Measurements from ENCODE around the gene TELO2.

The TELO2 gene

GRCh38 chr16:1554826-1555445 lies 61.8 kb downstream of the TELO2 start:
- H3K27me3 ChIP-seq, result no peaks in the 10 kb centered on the region
- H3K27ac ChIP-seq, result no peak overlapping the region
- H3K4me2 ChIP-seq, result no peak overlapping the region
- TF ChIP-seq Cebpa-rat (IDR thresholded peaks at IDR 0.05), result no peak
- H3K4me1 ChIP-seq, result peaks cover 0 to 35% (median 26%) of the 10 kb centered on the region in 10 experiments; a peak in 19 of 20 replicates
- peaks cover 0 to 11% (median 0%) of the 10 kb centered on the region in 11 experiments; a peak in 3 of 22 replicates for H4K20me1 ChIP-seq
- H3K9ac ChIP-seq, result no peak overlapping the region
- H3K9me3 ChIP-seq (replicated peaks in 1 of 11), result no peaks in the 10 kb centered on the region
- no peak overlapping the region for H3K4me3 ChIP-seq
- peaks cover 7 to 56% (median 31%) of the 10 kb centered on the region in 11 experiments; a peak in 20 of 22 replicates for H3K36me3 ChIP-seq

- no peak for TF ChIP-seq Cebpa-rat (IDR thresholded peaks at IDR 0.05)
- peaks cover 17 to 64% (median 44%) of the 10 kb centered on the region in 11 experiments; a peak in 21 of 22 replicates for H3K36me3 ChIP-seq
Measured at GRCh38 chr16:1556254-1556653, 63.1 kb downstream of the TELO2 start.

GRCh38 chr16:1557074-1557473 lies 63.9 kb downstream of the TELO2 start:
- no peak for TF ChIP-seq Cebpa-rat (IDR thresholded peaks at IDR 0.05)
- H3K4me2 ChIP-seq, result no peak overlapping the region
- H3K4me1 ChIP-seq, result peaks cover 0 to 25% (median 21%) of the 10 kb centered on the region in 10 experiments; a peak in 19 of 20 replicates
- no peaks in the 10 kb centered on the region for H3K9me3 ChIP-seq (replicated peaks in 1 of 11)
- H3K27me3 ChIP-seq, result no peaks in the 10 kb centered on the region
- no peak overlapping the region for H3K4me3 ChIP-seq
- no peak overlapping the region for H3K27ac ChIP-seq
- peaks cover 24 to 71% (median 51%) of the 10 kb centered on the region in 11 experiments; a peak in 21 of 22 replicates for H3K36me3 ChIP-seq
- H3K9ac ChIP-seq, result no peak overlapping the region; a peak in 1 of 22 replicates
- peaks cover 0 to 2% (median 0%) of the 10 kb centered on the region in 11 experiments; a peak in 1 of 22 replicates for H4K20me1 ChIP-seq

More at GRCh38 chr16:1556254-1556653, 63.1 kb downstream of the TELO2 start:
- H3K4me2 ChIP-seq, result no peak overlapping the region
- H3K9me3 ChIP-seq (replicated peaks in 1 of 11), result no peaks in the 10 kb centered on the region
- no peaks in the 10 kb centered on the region for H3K27me3 ChIP-seq
- no peak overlapping the region for H3K4me3 ChIP-seq
- H3K27ac ChIP-seq, result no peak overlapping the region
- H3K9ac ChIP-seq, result no peak overlapping the region
- peaks cover 0 to 5% (median 0%) of the 10 kb centered on the region in 11 experiments; a peak in 3 of 22 replicates for H4K20me1 ChIP-seq
- H3K4me1 ChIP-seq, result peaks cover 0 to 25% (median 21%) of the 10 kb centered on the region in 10 experiments; a peak in 19 of 20 replicates

GRCh38 chr16:1557576-1557975 lies 64.4 kb downstream of the TELO2 start:
- H3K36me3 ChIP-seq, result peaks cover 24 to 75% (median 55%) of the 10 kb centered on the region in 11 experiments; a peak in 21 of 22 replicates
- peak overlapping the region in 1 of 11 experiments; percentile 38; a peak in 1 of 22 replicates for H3K9ac ChIP-seq
- peak overlapping the region in 2 of 11 experiments; percentile 70 to 78; a peak in 2 of 22 replicates for H3K4me2 ChIP-seq
- no peaks in the 10 kb centered on the region for H3K9me3 ChIP-seq (replicated peaks in 1 of 11)
- H3K27me3 ChIP-seq, result no peaks in the 10 kb centered on the region
- H3K4me1 ChIP-seq, result peaks cover 0 to 25% (median 21%) of the 10 kb centered on the region in 10 experiments; a peak in 19 of 20 replicates
- H3K4me3 ChIP-seq, result no peak overlapping the region
- TF ChIP-seq Cebpa-rat (IDR thresholded peaks at IDR 0.05), result no peak
- no peaks in the 10 kb centered on the region; a peak in 1 of 22 replicates for H4K20me1 ChIP-seq
- H3K27ac ChIP-seq, result no peak overlapping the region

- H3K27me3 ChIP-seq, result no peaks in the 10 kb centered on the region
- peak overlapping the region in 10 of 11 experiments; percentile 19 to 78 (median 68); a peak in 17 of 22 replicates for H3K4me2 ChIP-seq
- H3K4me1 ChIP-seq, result peaks cover 0 to 28% (median 23%) of the 10 kb centered on the region in 10 experiments; a peak in 19 of 20 replicates
- H3K9me3 ChIP-seq (replicated peaks in 1 of 11), result no peaks in the 10 kb centered on the region
- H4K20me1 ChIP-seq, result peaks cover 0 to 4% (median 0%) of the 10 kb centered on the region in 11 experiments; a peak in 1 of 22 replicates
- H3K36me3 ChIP-seq, result peaks cover 24 to 81% (median 52%) of the 10 kb centered on the region in 11 experiments; a peak in 21 of 22 replicates
- H3K4me3 ChIP-seq, result no peak overlapping the region
- no peak for TF ChIP-seq Cebpa-rat (IDR thresholded peaks at IDR 0.05)
- H3K27ac ChIP-seq, result no peak overlapping the region
- peak overlapping the region in 2 of 11 experiments; percentile 14 to 27; a peak in 4 of 22 replicates for H3K9ac ChIP-seq
Measured at GRCh38 chr16:1559446-1559975, 66.4 kb downstream of the TELO2 start.
